Activated T-cell treated with anti-CD3 and anti-CD28 coated beads, Interleukin-2, amount 50 U/mL, for 4 hours (primary cell): ENCODE data around the gene RCL1. TPM values are rescaled to one million over a fixed set of nuclear protein-coding genes. Genes with fewer than 3 reads are reported as not detected.
A peak's percentile ranks its signal among the peaks of the same experiment; 100 is the strongest.

ENCODE experiments used
- ATAC-seq, 2 donors: fragments of 200-7000 bp; cut with Tn5 transposase; one replicate each; pipeline ENCODE4 v1.10.0; 2021
- DNase-seq: peaks from one replicate; pipeline ENCODE4 v3.0.0-alpha.2; 2020
- H3K27me3 Mint-ChIP-seq: one replicate; pipeline ENCODE4 v1.8.0; 2021; ENCODE audit warnings: low read depth, mixed read lengths
- H3K36me3 Mint-ChIP-seq: one replicate; pipeline ENCODE4 v1.8.0; 2022; ENCODE audit warnings: mixed read lengths; ENCODE audit not compliant: insufficient read depth
- H3K4me1 Mint-ChIP-seq: one replicate; pipeline ENCODE4 v1.8.0; 2021; ENCODE audit warnings: low read depth, mixed read lengths
- H3K4me3 Mint-ChIP-seq: one replicate; pipeline ENCODE4 v1.8.0; 2021; ENCODE audit warnings: mild to moderate bottlenecking, moderate library complexity, mixed read lengths
- H3K9me3 Mint-ChIP-seq: one replicate; pipeline ENCODE4 v1.8.0; 2021; ENCODE audit warnings: mixed read lengths
- total RNA-seq, 3 donors: library from RNA; stranded (reverse); gene quantifications; one replicate each; pipeline ENCODE4 v1.2.1, GENCODE V29; 2021

Gene RCL1
- total RNA-seq, 3 donors from 2014 or later: 59.8 to 63.4 (median 62.2) TPM

- Mint-ChIP-seq H3K36me3 (peaks cover 12% of the 10 kb centered on the region), H3K4me1 (peaks cover 34% of the 10 kb centered on the region), H3K27me3 (no peaks in the 10 kb centered on the region), H3K9me3 (peaks cover 8% of the 10 kb centered on the region), H3K4me3 (peak overlapping the region; percentile 3)
- DNase-seq (no peak), ATAC-seq (no peak)
Measured at GRCh38 chr9:4814913-4815312, 22.2 kb downstream of the RCL1 start.

- peaks cover 8% of the 10 kb centered on the region for H3K9me3 Mint-ChIP-seq
- no peak overlapping the region for H3K4me3 Mint-ChIP-seq
- H3K27me3 Mint-ChIP-seq: no peaks in the 10 kb centered on the region
- DNase-seq (no peak), ATAC-seq (no peak)
- peaks cover 37% of the 10 kb centered on the region for H3K4me1 Mint-ChIP-seq
- H3K36me3 Mint-ChIP-seq: peaks cover 12% of the 10 kb centered on the region
Measured at GRCh38 chr9:4815381-4815956, 22.7 kb downstream of the RCL1 start.

GRCh38 chr9:4820168-4820567 is 27.4 kb downstream of the RCL1 start:
- H3K27me3 Mint-ChIP-seq: no peaks in the 10 kb centered on the region

GRCh38 chr9:4821133-4821532 is 28.4 kb downstream of the RCL1 start:
- Mint-ChIP-seq H3K9me3 (no peaks in the 10 kb centered on the region), H3K36me3 (peaks cover 24% of the 10 kb centered on the region)

More at GRCh38 chr9:4820168-4820567, 27.4 kb downstream of the RCL1 start:
- H3K9me3 Mint-ChIP-seq: no peaks in the 10 kb centered on the region
- H3K4me1 Mint-ChIP-seq: peaks cover 32% of the 10 kb centered on the region
- no peak overlapping the region for H3K4me3 Mint-ChIP-seq
- no peak for ATAC-seq
- DNase-seq: no peak
- peaks cover 17% of the 10 kb centered on the region for H3K36me3 Mint-ChIP-seq

GRCh38 chr9:4822057-4822456 is 29.3 kb downstream of the RCL1 start:
- peaks cover 23% of the 10 kb centered on the region for H3K4me1 Mint-ChIP-seq
- no peak for ATAC-seq
- no peak for DNase-seq
- no peak overlapping the region for H3K4me3 Mint-ChIP-seq
- peaks cover 29% of the 10 kb centered on the region for H3K36me3 Mint-ChIP-seq
- no peaks in the 10 kb centered on the region for H3K27me3 Mint-ChIP-seq
- no peaks in the 10 kb centered on the region for H3K9me3 Mint-ChIP-seq

More at GRCh38 chr9:4821133-4821532, 28.4 kb downstream of the RCL1 start:
- no peak for DNase-seq
- H3K4me1 Mint-ChIP-seq: peaks cover 23% of the 10 kb centered on the region
- no peak overlapping the region for H3K4me3 Mint-ChIP-seq
- ATAC-seq: no peak
- H3K27me3 Mint-ChIP-seq: no peaks in the 10 kb centered on the region

- Mint-ChIP-seq H3K27me3 (no peaks in the 10 kb centered on the region), H3K4me3 (no peak overlapping the region), H3K4me1 (peaks cover 9% of the 10 kb centered on the region), H3K9me3 (no peaks in the 10 kb centered on the region), H3K36me3 (peaks cover 27% of the 10 kb centered on the region)
- ATAC-seq: no peak
- DNase-seq: no peak
Measured at GRCh38 chr9:4826417-4827166, 33.8 kb downstream of the RCL1 start.

GRCh38 chr9:4827224-4827623 is 34.5 kb downstream of the RCL1 start:
- Mint-ChIP-seq H3K4me3 (no peak overlapping the region), H3K4me1 (peaks cover 7% of the 10 kb centered on the region), H3K9me3 (no peaks in the 10 kb centered on the region), H3K36me3 (peaks cover 30% of the 10 kb centered on the region), H3K27me3 (no peaks in the 10 kb centered on the region)
- DNase-seq (no peak), ATAC-seq (no peak)

- Mint-ChIP-seq H3K9me3 (no peaks in the 10 kb centered on the region), H3K27me3 (no peaks in the 10 kb centered on the region), H3K36me3 (peaks cover 42% of the 10 kb centered on the region)
Measured at GRCh38 chr9:4828761-4829160, 36.0 kb downstream of the RCL1 start.

GRCh38 chr9:4829969-4830368 is 37.2 kb downstream of the RCL1 start:
- ATAC-seq: no peak
- Mint-ChIP-seq H3K4me1 (peaks cover 25% of the 10 kb centered on the region), H3K4me3 (no peak overlapping the region), H3K27me3 (no peaks in the 10 kb centered on the region), H3K9me3 (no peaks in the 10 kb centered on the region), H3K36me3 (peaks cover 45% of the 10 kb centered on the region)
- DNase-seq: no peak

More at GRCh38 chr9:4828761-4829160, 36.0 kb downstream of the RCL1 start:
- no peak for DNase-seq
- H3K4me1 Mint-ChIP-seq: peaks cover 14% of the 10 kb centered on the region
- H3K4me3 Mint-ChIP-seq: no peak overlapping the region
- no peak for ATAC-seq

GRCh38 chr9:4830699-4831098 is 38.0 kb downstream of the RCL1 start:
- Mint-ChIP-seq H3K36me3 (peaks cover 45% of the 10 kb centered on the region), H3K4me1 (peaks cover 29% of the 10 kb centered on the region), H3K9me3 (no peaks in the 10 kb centered on the region), H3K27me3 (no peaks in the 10 kb centered on the region), H3K4me3 (no peak overlapping the region)
- ATAC-seq (no peak), DNase-seq (no peak)

- no peak overlapping the region for H3K4me3 Mint-ChIP-seq
- no peak for DNase-seq
- no peaks in the 10 kb centered on the region for H3K9me3 Mint-ChIP-seq
- H3K36me3 Mint-ChIP-seq: peaks cover 47% of the 10 kb centered on the region
- no peak for ATAC-seq
- no peaks in the 10 kb centered on the region for H3K27me3 Mint-ChIP-seq
- peaks cover 29% of the 10 kb centered on the region for H3K4me1 Mint-ChIP-seq
Measured at GRCh38 chr9:4831119-4831518, 38.4 kb downstream of the RCL1 start.

GRCh38 chr9:4831944-4832343 is 39.2 kb downstream of the RCL1 start:
- H3K4me1 Mint-ChIP-seq: peaks cover 31% of the 10 kb centered on the region
- H3K4me3 Mint-ChIP-seq: no peak overlapping the region
- H3K9me3 Mint-ChIP-seq: no peaks in the 10 kb centered on the region
- peaks cover 50% of the 10 kb centered on the region for H3K36me3 Mint-ChIP-seq
- DNase-seq (no peak), ATAC-seq (no peak)
- no peaks in the 10 kb centered on the region for H3K27me3 Mint-ChIP-seq

GRCh38 chr9:4832786-4833579 is 40.2 kb downstream of the RCL1 start:
- H3K4me1 Mint-ChIP-seq: peaks cover 35% of the 10 kb centered on the region
- H3K4me3 Mint-ChIP-seq: peak overlapping the region; percentile 19

GRCh38 chr9:4833781-4834560 is 41.2 kb downstream of the RCL1 start:
- Mint-ChIP-seq H3K36me3 (peaks cover 54% of the 10 kb centered on the region), H3K4me3 (no peak overlapping the region), H3K9me3 (no peaks in the 10 kb centered on the region), H3K4me1 (peaks cover 40% of the 10 kb centered on the region), H3K27me3 (no peaks in the 10 kb centered on the region)
- DNase-seq (no peak), ATAC-seq (no peak)

More at GRCh38 chr9:4832786-4833579, 40.2 kb downstream of the RCL1 start:
- H3K36me3 Mint-ChIP-seq: peaks cover 51% of the 10 kb centered on the region
- H3K27me3 Mint-ChIP-seq: no peaks in the 10 kb centered on the region
- ATAC-seq: peak; percentile 62 to 95
- H3K9me3 Mint-ChIP-seq: no peaks in the 10 kb centered on the region
- no peak for DNase-seq
